ENCODE data around the gene ROBO1.

ROBO1 gene

DNA sequence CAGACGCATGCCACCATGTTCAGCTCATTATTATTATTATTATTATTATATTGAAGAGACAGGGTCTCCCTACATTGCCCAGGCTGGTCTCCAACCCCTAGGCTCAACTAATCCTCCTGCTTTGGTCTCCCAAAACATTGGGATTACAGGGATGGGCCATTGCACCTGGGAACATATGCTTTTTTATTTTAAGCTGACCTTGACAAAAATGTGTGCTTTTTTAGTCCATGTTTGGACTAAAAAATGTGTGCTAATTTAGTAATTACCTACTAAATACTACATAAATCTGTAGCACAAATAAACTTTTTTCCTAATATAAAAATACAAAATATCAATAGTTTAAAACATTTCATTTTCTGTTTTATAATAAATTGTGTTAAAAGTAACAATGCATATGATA, 693.2 kb downstream of the ROBO1 start:
- no peak overlapping the region for H3K4me3 ChIP-seq (ENCODE audit: low read depth, low read length)
- TF ChIP-seq, protein P1, sequence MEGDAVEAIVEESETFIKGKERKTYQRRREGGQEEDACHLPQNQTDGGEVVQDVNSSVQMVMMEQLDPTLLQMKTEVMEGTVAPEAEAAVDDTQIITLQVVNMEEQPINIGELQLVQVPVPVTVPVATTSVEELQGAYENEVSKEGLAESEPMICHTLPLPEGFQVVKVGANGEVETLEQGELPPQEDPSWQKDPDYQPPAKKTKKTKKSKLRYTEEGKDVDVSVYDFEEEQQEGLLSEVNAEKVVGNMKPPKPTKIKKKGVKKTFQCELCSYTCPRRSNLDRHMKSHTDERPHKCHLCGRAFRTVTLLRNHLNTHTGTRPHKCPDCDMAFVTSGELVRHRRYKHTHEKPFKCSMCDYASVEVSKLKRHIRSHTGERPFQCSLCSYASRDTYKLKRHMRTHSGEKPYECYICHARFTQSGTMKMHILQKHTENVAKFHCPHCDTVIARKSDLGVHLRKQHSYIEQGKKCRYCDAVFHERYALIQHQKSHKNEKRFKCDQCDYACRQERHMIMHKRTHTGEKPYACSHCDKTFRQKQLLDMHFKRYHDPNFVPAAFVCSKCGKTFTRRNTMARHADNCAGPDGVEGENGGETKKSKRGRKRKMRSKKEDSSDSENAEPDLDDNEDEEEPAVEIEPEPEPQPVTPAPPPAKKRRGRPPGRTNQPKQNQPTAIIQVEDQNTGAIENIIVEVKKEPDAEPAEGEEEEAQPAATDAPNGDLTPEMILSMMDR (IDR thresholded peaks at IDR 0.05; ENCODE audit: low read depth, low read length): no peak
- in situ Hi-C loops (cut with HindIII; ENCODE audit: low sequenced_read_pairs): no loop called here
- DNase-seq (ENCODE audit: low read depth, low spot score): no peak

DNA sequence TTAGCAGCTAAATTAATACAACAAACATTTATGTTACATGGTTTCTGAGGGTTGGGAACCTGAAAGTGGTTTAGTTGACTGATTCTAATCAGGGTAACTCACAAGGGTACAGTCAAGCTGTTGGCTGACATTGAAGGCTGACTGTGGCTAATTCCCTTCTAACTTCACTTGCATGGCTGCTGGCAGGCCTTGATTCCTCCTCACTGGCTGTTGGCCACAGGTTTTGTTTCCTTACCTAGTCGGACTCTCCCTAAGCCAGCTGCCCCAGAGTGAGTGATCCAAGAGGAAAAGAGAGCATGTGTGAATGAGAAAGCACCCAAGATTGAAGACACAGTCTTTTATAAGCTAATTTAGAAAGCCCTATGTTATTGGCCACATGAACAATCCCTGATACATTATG, 700.1 kb downstream of the ROBO1 start:
- DNase-seq (ENCODE audit: low read depth, low spot score): no peak
- H3K4me3 ChIP-seq (ENCODE audit: low read depth, low read length): no peak overlapping the region
- TF ChIP-seq, protein P1 (IDR thresholded peaks at IDR 0.05; ENCODE audit: low read depth, low read length): no peak
- in situ Hi-C loops (cut with HindIII; ENCODE audit: low sequenced_read_pairs): no loop called here

DNA sequence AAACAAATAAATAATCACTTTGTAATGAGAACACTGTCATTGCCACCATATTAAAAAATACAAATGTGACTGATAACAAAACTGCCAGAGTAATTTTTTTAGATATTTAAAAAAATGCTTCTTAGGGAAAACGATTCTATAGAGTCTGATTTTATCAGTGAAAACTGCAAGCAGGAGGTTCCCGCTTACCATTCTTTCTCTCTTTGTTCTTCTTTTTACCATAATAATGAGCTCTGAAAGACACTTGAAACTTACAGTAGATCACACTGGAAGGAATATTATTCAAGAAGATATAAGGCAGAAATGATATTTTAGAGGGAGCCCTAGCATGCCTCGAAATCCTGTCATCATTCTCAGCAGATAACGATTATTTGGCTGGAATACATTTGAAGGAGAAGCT, 701.3 kb downstream of the ROBO1 start:
- in situ Hi-C loops (cut with HindIII; ENCODE audit: low sequenced_read_pairs): no loop called here

DNA sequence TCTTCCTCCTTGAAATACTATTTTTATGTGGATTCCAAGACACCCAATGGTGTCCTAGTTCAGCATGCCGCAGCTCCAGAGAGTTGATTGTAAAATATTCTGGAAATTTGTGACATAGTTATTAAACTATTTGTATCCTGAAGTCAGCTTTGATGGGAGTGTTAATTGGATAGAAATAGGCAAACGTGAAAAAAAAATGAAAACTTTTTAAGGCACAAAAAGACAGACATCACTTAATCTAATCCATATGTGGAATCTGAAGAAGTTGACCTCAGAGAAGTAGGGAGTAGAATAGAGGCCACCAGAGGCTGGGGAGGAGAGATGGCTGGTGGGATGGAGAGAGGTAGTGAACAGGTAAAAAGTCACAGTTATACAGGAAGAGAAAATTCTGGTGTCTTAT, 704.2 kb downstream of the ROBO1 start:
- DNase-seq (ENCODE audit: low read depth, low spot score): no peak
- in situ Hi-C loops (cut with HindIII; ENCODE audit: low sequenced_read_pairs): no loop called here
- no peak overlapping the region for H3K4me3 ChIP-seq (ENCODE audit: low read depth, low read length)
- TF ChIP-seq, protein P1 (IDR thresholded peaks at IDR 0.05; ENCODE audit: low read depth, low read length): no peak

More for the DNA sequence above, 701.3 kb downstream of the ROBO1 start:
- no peak overlapping the region for H3K4me3 ChIP-seq (ENCODE audit: low read depth, low read length)
- no peak for DNase-seq (ENCODE audit: low read depth, low spot score)
- TF ChIP-seq, protein P1 (IDR thresholded peaks at IDR 0.05; ENCODE audit: low read depth, low read length): no peak

DNA sequence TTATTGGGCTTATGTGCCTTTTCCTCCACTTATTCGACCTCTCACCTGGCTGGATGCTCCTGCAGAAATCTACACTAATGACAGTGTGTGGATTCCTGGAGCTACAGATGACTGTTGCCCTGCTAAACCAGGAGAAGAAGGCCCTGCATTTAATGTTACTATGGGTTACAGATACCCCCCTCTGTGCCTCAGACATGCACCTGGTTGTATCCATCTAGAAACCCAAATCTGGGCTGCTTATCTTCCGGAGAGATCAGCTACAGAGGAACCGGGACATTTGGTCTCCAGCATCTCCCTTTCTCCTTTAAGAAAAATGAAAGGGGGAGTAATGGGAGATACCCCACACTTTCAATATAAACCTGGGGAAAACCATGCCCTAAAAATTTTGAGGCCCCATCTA, 710.0 kb downstream of the ROBO1 start:
- TF ChIP-seq, protein P1 (IDR thresholded peaks at IDR 0.05; ENCODE audit: low read depth, low read length): no peak
- in situ Hi-C loops (cut with HindIII; ENCODE audit: low sequenced_read_pairs): no loop called here
- no peak overlapping the region for H3K4me3 ChIP-seq (ENCODE audit: low read depth, low read length)
- no peak for DNase-seq (ENCODE audit: low read depth, low spot score)

DNA sequence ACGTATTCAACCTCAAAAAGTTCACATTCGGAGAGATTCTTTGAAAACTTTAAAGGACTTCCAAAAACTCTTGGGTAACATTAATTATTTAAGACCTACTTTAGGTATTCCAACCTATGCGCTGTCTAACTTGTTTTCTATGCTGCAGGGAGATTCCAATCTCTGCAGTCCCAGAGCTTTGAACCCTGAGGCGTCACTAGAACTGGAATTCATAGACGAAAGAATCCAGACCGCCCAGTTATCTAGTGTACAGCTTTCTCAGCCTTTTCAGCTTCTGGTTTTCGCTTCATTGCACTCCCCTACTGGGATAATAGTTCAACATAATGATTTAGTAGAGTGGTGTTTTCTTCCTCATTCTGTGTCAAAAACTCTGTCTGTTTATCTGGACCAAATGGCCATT, 711.3 kb downstream of the ROBO1 start:
- no peak overlapping the region for H3K4me3 ChIP-seq (ENCODE audit: low read depth, low read length)
- no peak for DNase-seq (ENCODE audit: low read depth, low spot score)
- TF ChIP-seq, protein P1 (IDR thresholded peaks at IDR 0.05; ENCODE audit: low read depth, low read length): no peak
- in situ Hi-C loops (cut with HindIII; ENCODE audit: low sequenced_read_pairs): no loop called here
